ENCODE measurements around the gene ZNF367.

- peak; percentile 94 to 95 for TF ChIP-seq POLR2A (IDR thresholded peaks at IDR 0.05)
- TF ChIP-seq, protein P1, sequence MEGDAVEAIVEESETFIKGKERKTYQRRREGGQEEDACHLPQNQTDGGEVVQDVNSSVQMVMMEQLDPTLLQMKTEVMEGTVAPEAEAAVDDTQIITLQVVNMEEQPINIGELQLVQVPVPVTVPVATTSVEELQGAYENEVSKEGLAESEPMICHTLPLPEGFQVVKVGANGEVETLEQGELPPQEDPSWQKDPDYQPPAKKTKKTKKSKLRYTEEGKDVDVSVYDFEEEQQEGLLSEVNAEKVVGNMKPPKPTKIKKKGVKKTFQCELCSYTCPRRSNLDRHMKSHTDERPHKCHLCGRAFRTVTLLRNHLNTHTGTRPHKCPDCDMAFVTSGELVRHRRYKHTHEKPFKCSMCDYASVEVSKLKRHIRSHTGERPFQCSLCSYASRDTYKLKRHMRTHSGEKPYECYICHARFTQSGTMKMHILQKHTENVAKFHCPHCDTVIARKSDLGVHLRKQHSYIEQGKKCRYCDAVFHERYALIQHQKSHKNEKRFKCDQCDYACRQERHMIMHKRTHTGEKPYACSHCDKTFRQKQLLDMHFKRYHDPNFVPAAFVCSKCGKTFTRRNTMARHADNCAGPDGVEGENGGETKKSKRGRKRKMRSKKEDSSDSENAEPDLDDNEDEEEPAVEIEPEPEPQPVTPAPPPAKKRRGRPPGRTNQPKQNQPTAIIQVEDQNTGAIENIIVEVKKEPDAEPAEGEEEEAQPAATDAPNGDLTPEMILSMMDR (IDR thresholded peaks at IDR 0.05 in 4 of 5, conservative IDR thresholded peaks at IDR 0.05 in 1 of 5): peak in 2 of 5 experiments; percentile 5 to 20
Observed at GRCh38 chr9:96449845-96450612, 31.9 kb upstream of the ZNF367 start, which contains the start of gene HABP4.

Data from gastrocnemius medialis (tissue), 4 donors.